Mesenteric fat pad (tissue), 1 donor: ENCODE measurements around the gene TMEM91. TPM values are rescaled to one million over a fixed set of nuclear protein-coding genes. Genes with fewer than 3 reads are reported as not detected.
A peak's percentile ranks its signal among the peaks of the same experiment; 100 is the strongest.

ENCODE experiments used
- DNase-seq: peaks from one replicate; pipeline ENCODE4 v3.0.0-alpha.2; 2020; ENCODE audit warnings: low spot score
- total RNA-seq: library from RNA; stranded (reverse); fragmentation: NEBNext Ultra II Directional; extraction: Animal tissue kit (Norgen Biotek cat#: 25700); gene quantifications from one replicate; pipeline ENCODE4 v1.2.1, GENCODE V29; 2021
- donor health status: DM: yes; HTN: yes; CAD: no.

TMEM91 gene
- total RNA-seq, 1 donor from 2014 or later = 10.0 TPM

DNA sequence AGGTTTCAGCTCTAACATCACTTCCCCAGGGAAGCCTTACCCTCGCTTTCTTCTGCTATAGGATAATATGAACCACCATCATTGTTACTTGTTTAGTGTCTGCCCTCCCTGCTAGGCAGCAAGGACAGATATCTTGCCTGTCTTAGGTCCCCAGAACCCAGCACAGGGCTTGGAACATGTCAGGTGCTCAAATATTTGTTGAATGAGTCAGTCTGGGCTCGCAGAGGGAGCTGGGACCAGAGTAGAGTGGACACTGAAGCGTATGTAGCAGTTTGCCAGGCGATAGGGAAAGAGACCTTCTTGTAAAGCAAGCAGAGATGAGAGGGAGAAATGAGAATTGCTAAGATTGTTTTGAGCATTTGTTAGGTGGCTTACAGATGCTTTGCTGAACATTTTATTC lies 33.0 kb downstream of the TMEM91 start:
- no peak for DNase-seq

- no peak for DNase-seq
These were observed 34.2 kb downstream of the TMEM91 start for GRCh38 chr19:41410336-41411054.

GRCh38 chr19:41411100-41411967 lies 35.0 kb downstream of the TMEM91 start:
- DNase-seq = no peak

DNA sequence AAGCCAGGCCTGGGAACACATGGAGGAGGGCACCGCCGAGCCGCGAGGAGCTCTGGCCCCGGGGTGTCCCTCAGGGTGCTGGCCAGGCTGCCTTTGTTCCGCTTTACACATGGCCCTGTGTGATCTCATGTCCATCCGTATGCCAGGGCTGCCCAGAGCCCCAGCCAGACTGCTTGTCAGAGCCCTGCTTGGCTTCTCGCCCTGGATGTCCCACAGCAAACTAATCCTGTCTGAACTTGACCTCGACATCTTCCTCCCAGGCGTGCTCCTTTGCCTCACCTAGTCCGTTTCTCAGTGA lies 35.6 kb downstream of the TMEM91 start:
- no peak for DNase-seq

GRCh38 chr19:41412953-41413352 lies 36.6 kb downstream of the TMEM91 start:
- no peak for DNase-seq

GRCh38 chr19:41413947-41414346 lies 37.6 kb downstream of the TMEM91 start:
- DNase-seq = no peak

DNA sequence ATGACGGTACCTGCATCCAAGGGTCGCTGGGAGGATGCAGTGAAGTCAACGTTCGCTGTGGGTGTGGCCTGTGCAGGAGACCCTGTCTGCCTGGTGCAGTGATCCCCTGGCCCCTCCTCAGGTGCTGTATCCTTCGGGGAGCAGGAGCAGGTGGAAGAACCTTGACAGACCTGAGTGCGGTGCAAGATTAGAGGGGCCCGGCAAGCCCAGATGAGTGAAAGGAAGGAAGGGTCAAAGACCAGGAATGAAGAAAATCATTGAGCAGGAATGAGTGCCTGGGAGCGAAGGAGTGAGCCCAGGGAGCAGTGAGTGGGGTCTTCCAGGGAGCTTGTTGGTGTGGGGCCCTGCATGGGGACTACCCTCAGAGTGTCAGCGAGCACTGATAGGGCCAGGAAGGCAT lies 38.1 kb downstream of the TMEM91 start:
- DNase-seq = no peak

DNA sequence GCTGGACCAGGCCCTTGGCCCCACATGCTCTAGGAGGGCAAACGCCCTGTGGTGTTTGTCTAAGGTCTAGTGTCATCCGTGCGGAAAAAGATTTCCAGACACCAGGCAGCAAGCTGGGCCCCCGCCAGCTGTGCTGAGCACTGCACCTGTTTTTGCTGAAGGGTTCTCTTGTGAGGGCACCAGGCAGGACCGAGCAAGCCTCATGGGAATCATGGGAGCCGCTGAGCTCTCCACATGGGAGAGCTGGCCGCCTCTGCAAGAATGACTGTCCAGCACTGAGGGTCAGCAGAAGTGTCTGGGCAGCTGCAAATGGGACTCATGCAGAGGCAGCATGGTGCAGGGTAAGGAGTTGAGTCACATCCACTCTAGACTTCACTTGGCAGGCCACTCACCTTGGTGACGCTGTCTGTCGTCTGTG lies 38.8 kb downstream of the TMEM91 start:
- DNase-seq = no peak

- no peak for DNase-seq
These were observed 39.9 kb downstream of the TMEM91 start for GRCh38 chr19:41416194-41416674.

DNA sequence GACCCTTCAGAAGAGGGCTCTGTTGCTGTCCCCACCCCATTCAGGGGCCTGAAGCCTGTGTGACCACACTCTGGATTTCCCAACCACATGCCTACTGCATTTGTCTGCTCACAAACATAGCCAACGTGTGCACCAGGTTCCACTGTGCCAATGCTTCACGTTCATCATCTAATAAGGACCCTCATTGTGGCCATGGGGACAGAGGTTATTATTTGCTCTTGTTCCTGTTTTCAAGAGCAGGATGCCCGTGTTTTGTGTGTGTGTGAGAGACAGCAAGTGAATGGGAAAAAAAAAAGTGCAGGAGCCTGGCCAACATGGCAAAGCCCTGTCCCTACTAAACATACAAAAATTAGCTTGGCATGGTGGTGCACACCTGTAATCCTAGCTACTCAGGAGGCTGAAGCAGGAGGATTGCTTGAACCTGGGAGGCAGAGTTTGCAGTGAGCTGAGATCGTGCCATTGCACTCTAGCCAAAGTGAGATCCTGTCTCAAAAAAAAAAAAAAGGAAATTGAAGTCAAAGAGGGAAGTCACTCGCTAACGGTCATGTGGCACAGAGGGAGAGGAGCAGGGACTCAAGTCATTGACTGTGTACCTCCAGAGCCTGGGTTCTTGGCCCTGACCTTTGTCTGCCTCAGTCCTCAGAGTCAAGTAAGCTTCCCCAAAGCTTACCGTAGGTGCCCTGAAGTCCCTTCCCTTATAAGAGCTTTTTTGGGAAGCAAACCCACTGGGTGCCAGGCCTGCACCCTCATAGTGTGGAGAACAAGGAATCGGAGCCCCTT lies 44.0 kb downstream of the TMEM91 start:
- no peak for DNase-seq

DNA sequence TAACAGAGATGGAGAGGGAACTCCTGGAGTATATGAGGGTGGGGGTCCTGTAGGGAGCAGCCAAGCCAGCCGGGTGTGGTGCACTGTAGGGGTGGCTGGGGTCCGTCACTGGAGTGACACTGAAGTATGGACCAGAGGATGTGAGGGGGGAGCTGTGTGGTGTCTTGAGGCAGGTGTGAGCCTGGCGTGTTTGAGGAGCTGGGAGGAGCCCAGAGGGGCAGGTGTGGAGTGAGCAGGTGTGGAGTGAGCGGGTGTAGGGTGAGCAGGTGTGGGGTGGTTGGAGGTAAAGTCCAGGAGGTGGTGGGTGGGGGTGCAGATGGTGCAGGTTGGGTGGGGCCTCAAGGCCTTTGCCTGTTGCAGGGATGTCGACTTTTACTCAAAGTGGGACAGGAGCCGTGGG lies 45.0 kb downstream of the TMEM91 start:
- DNase-seq = no peak

DNA sequence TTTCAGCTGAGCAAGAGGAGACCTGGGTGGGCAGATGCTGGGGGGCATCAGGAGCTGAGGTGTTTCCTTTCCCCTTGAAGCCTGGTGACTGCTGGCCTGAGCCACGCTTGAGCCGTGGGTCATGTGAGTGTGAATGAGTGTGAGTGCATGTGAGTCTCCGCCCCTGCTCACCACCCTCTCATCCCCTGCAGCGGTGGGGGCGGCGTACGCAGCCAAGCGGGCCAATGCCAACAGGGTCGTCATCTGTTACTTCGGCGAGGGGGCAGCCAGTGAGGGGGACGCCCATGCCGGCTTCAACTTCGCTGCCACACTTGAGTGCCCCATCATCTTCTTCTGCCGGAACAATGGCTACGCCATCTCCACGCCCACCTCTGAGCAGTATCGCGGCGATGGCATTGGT lies 45.6 kb downstream of the TMEM91 start:
- no peak for DNase-seq

DNA sequence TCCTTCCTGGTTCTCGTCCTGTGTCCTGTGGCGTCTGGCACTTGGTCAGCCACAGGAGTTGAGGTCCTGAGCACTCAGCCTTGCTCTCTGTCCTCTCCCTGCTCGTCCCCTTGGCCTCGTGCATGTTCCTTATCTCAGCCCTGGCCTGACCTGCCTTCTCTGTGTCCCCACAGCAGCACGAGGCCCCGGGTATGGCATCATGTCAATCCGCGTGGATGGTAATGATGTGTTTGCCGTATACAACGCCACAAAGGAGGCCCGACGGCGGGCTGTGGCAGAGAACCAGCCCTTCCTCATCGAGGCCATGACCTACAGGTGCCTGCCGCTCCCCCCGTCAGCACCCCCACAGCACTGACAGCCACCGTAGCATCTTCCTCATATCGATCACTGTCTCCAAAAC lies 46.1 kb downstream of the TMEM91 start:
- DNase-seq = no peak

GRCh38 chr19:41422955-41423354 lies 46.6 kb downstream of the TMEM91 start:
- DNase-seq = no peak

DNA sequence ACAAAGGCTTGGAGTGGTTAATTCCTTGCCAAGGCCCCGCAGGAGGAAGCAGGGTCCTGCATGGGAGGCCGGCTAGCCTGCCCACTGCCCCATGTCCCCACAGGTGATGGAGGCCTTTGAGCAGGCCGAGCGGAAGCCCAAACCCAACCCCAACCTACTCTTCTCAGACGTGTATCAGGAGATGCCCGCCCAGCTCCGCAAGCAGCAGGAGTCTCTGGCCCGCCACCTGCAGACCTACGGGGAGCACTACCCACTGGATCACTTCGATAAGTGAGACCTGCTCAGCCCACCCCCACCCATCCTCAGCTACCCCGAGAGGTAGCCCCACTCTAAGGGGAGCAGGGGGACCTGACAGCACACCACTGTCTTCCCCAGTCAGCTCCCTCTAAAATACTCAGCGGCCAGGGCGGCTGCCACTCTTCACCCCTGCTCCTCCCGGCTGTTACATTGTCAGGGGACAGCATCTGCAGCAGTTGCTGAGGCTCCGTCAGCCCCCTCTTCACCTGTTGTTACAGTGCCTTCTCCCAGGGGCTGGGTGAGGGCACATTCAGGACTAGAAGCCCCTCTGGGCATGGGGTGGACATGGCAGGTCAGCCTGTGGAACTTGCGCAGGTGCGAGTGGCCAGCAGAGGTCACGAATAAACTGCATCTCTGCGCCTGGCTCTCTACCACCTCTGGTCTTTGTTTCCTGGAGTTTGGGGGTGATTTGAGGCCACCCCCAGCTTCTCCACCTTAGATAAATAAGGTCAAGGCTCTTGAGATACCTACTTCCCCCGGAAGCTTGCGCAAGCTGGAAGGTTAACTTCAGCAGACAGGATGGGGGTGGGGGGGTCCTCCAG lies 48.2 kb downstream of the TMEM91 start:
- DNase-seq = no peak

DNA sequence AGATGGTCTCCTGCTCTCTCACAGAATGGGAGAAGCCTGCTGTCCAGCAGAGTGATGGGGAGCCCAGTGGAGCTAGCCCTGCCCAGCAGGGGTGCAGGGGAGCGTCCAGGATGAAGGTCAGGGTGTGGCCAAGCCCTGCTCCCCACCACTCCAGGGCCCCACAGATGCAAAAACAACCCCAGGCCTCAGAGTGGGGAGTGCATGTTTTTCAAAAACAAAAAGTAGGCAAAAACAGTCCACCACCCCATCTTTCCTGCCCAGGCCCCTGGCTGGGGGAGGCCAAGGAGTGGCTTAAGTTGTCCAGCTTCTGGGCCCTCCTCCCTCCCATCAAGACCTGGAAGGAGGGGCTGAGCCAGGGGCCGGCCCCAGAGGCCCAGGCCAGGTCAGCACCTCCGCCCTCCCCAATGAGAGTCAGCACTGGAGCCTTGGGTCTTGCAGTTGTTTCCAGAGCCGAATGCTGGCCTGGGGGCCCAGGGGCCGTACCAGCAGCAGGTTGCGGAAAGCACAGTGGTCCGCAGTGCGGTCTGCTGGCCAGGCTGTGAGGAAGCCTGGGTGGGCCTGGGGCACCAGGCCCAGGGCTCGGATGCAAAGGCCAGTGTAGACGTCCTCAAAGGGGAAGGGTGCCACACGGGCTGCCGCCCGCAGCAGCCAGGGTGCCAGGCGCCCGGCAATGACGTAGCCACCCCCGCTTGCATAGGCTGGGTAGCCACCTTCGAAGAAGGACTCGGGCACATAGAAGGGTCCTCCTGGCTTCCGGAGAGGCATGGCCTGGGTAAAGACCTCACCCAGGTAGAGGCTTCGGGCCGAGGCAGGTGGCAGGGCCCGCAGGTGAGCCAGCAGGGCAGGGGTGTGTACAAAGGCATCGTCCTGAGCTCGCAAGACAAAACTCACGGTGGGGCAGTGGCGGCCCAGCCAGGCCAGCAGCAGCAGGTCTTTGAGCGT lies 49.1 kb downstream of the TMEM91 start:
- no peak for DNase-seq

DNA sequence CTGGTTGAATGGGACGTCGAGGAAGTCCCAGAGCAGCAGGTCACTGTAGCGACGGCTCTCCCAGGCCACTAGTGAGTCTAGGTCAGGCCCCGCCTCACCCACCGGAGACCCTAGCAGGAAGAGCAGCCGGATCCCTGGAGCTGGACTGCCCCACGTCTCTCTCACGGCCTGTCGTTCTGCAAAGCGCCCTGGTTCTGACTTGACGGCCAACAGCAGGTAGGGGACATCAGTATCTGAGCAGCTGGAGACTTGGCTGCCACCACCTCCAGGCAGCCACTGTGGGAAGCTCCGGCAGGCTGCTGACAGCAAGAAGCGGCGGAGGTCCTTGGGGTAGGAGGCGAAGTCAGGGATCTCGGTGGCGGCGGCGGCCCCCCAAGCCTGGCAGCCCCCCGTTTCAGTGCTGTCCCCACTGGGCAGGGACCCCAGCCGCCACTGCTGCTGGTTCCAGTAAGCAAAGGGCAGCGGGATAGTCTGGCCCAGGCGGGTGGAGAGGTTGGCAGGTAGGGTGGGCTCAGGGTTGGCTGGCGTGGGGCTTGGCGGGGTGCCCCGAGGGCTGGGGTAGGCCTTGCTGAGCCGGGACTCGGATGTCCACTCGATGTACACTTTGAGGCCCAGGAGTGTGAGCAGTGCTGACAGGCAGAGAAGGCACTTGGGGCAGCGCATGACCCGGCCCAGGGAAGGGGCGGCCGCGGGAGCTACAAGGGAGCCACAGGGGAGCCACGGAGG lies 49.9 kb downstream of the TMEM91 start:
- no peak for DNase-seq

DNA sequence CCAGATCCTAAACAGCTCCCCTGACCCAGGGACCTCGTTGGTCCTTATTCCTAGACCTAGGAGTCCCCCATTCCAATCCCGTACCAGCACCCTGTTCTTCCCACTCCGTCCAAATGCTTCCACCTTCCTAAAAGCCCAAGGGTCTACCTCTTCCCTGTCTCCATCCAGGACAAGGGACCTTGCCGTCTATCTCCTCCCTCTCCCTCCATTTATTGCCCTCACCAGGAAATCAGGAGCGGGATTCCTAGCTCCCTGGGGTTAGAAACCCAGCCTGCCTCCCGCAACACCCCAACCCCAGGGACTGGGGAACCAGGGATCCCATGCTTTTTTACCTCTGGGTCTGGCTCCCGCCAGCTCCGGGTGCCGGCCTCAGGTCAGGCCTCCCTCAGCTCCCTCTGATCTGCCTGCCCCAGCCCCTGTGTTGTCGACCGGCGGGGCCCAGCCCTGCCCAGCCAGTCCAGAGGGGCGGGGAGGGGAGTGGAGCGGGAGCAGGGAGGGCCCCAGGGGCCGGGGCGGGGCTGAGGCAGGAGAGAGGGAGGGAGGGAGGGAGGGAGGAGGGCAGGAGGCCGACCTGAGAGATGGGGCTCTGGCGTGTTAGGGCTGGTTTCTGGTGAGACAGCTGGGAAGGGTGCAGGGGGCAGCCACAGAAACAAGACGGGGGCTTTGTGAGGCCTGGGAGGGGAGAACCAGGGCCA lies 50.8 kb downstream of the TMEM91 start, which contains the start of gene B3GNT8:
Gene B3GNT8, minus strand, starts transcription at position 423 of the 695 bp plus-strand sequence. CDS start 596 bp downstream, outside the sequence.
- DNase-seq = peak; percentile 94
